ENCODE data around the gene DSC2.

- TF ChIP-seq CTCF (IDR thresholded peaks at IDR 0.05) (no peak), POLR2AphosphoS5 (IDR thresholded peaks at IDR 0.05) (no peak), POLR2A (IDR thresholded peaks at IDR 0.05) (no peak)
Measured at GRCh38 chr18:31143025-31143424, 40.8 kb upstream of the DSC2 start.
